KOPT-K1 (cell line): ENCODE data around the gene ARPIN.
"Not testable (repeated sequence)": the region's sequence is repeated elsewhere in the genome, so short reads cannot be mapped to it uniquely, and the experiment has no call there.

Experiments
- H3K27ac ChIP-seq: fragments of 200-600 bp; sonication (generic); 2 replicates; pipeline ENCODE4 v1.5.1; 2016; ENCODE audit warnings: antibody characterized with exemption, mild to moderate bottlenecking, low read depth, low read length; ENCODE audit not compliant: poor library complexity, severe bottlenecking
- H3K36me3 ChIP-seq: fragments of 200-600 bp; sonication (generic); 2 replicates; pipeline ENCODE4 v1.5.1; 2017; ENCODE audit warnings: antibody characterized with exemption, mild to moderate bottlenecking, low read length, moderate library complexity; ENCODE audit not compliant: insufficient read depth
- H3K9me3 ChIP-seq: fragments of 200-600 bp; sonication (generic); 2 replicates; pipeline ENCODE4 v1.5.1; 2017; ENCODE audit warnings: antibody characterized with exemption, low read length, mild to moderate bottlenecking; ENCODE audit not compliant: insufficient read depth, poor library complexity, severe bottlenecking

ARPIN gene

DNA sequence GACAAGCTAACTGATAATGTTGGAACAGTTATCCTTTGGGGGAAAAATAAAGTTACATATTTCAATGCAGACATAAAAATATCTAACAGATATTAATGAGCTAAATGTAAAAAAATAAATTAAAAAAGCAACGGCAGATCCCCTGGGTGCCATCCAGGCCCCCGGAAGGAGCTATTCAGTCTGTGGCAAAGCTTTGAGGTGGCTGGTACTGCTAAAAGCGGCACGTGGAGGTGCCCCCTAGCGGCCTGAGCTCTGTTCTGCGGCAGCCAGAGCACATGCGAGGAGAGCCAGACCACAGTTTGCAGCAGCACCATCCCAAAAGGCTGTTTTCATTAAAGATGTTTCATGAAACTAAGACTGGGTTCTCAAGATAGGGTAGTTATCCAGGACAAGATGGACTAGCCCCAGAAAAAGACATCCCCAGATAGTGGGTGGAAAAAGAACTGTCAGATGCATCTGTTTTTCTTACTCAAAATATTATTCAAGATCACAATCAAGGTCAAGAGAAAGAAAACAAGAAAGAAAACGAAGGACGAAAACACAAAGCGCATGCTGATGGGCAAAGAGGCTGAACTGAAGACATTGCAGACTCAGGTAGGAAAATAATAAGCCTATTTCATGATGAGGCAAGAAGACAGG is 37.7 kb downstream of the ARPIN start:
- no peaks in the 10 kb centered on the region for H3K9me3 ChIP-seq
- H3K27ac ChIP-seq = no peak overlapping the region
- H3K36me3 ChIP-seq = peaks cover 51% of the 10 kb centered on the region

DNA sequence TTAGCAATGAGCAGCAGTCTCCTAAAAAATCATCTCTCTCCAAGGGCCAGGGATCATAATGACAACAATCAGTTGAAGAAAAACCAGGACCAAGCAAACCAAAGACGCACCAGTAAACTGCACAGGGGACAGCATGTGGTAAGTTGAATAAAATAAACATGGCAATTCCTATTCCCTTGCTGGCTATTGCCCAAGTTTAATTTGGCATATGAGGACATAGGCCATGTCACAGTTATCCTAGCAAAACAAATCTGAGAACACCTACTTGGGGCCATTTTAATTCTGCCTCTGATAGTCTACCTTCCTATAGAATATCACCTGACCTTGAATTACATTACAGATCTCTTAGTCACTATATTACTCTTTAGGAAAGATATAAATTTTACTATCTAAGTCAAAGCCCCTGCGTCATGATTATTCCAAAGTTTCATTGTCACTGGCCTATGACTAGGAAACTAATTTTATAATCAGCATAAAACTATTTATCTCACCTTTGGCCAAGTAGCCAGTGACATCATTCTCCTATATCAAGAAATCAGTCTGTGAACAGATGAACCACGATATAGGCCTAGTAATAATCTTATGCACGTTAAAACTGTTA is 42.0 kb downstream of the ARPIN start:
- Histone ChIP-seq H3K9me3 (no peaks in the 10 kb centered on the region), H3K36me3 (peaks cover 25% of the 10 kb centered on the region; the same call in 1 of the 2 replicates), H3K27ac (no peak overlapping the region)

DNA sequence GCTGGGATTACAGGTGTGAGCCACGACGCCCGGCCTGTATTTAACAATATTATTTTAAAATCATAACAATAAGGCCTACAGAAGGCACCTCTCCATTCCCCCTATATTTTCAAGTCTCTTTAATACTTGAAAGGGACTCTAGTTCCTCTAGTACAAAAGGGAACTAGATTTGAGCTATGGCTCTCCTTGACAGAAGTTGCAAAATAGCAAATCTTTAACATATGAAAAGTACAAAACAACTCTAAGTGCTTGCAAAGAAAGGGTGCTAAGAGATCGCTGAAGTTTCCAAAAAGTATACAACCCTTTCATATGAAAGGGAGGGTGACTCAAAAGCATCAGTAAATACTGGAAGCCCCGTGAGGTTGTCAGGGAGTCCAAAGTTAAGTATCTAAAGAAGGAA is 42.7 kb downstream of the ARPIN start:
- Histone ChIP-seq H3K9me3 (no peaks in the 10 kb centered on the region), H3K27ac (no peak overlapping the region), H3K36me3 (peaks cover 22% of the 10 kb centered on the region; the same call in 1 of the 2 replicates)

DNA sequence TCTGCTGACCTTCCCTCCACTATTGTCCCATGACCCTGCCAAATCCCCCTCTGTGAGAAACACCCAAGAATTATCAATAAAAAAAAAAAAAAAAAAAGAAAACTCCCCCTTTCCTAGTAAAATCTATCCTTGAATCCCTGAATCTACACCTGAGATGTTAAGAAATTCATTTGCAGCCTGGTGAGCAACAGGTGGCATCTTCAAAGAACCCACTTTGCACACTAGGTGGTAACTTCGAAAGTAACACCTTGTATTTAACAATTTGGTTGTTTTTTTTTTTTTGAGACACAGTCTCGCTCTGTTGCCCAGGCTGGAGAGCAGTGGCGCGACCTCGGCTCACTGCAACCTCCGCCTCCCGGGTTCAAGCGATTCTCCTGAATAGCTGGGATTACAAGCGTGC is 43.3 kb downstream of the ARPIN start:
- not testable (repeated sequence) for H3K9me3 ChIP-seq, H3K27ac ChIP-seq
- H3K36me3 ChIP-seq = peaks cover 22% of the 10 kb centered on the region; the same call in 1 of the 2 replicates

DNA sequence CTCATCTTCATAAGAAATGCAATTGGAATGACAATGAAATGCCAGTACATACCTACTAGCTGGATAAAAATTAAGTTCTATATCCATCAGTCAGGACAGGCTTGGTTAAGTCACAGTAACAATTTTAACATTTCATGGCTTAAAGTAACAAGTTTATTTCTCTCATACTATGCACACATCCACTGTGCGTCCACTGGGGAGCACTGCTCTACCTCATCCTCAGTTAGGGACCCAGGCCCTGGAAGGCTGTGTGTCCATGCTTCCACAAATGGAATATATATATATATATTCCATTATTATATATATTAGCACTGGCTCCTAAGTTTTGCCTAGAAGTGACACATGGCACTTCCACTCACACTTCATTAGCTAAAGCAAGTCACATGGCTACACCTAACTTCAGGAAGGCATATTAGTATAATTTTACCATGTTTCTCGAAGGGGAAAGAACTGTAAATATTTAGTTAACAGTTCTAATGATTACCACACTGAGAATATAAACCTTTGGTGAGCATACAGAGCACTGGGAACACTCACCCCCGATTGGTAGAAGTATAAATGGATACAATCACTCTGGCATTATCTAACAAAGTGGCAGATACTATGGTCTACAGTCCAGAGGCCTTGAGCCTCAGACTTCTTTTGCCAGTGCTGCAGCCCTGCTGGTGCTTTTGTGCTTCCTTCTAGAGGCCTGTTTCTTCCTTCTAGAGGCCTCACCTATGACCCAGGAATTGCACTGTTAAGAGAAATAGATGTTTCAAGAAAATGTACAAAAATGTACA is 47.6 kb downstream of the ARPIN start:
- no peaks in the 10 kb centered on the region for H3K9me3 ChIP-seq
- H3K36me3 ChIP-seq = peaks cover 30% of the 10 kb centered on the region; the same call in 1 of the 2 replicates
- H3K27ac ChIP-seq = no peak overlapping the region

DNA sequence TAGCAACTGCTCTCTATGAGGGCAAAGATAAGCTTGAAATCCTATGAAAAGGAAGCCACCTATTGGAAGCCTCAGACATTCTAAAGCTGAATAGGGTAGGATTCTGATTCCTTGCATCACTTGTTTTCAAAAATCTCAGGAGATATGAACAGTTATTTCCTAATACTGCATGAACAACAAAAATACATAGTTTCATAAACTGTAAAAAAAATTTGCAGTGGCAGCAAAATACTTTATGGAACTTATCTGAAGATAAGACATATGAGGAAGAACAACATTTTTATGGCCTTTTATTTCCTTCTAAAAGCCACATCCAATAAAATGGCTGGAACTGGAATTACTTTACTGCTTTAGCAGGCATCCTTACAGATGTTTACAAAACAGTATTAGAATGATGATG is 48.8 kb downstream of the ARPIN start:
- no peak overlapping the region for H3K27ac ChIP-seq
- no peaks in the 10 kb centered on the region for H3K9me3 ChIP-seq
- H3K36me3 ChIP-seq = peaks cover 30% of the 10 kb centered on the region; the same call in 1 of the 2 replicates

DNA sequence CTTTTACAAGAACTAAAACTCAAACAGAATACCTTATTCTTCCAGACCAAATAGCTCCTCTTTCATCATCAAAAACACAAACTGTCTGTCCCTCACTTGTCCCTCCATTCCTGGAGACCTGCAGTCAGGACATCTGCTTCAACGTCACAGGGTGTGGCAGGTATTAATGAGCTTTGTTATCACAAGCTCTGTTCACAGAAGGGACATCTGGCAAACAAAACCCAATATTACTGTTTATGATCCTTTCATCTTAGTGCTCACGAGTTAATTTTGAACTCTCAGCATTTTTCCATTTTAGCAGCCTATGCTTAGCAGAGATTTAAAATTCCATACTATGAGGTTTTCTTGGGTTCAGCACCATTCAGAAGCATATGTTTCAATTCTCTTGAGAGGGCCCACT is 51.9 kb downstream of the ARPIN start:
- H3K36me3 ChIP-seq = peaks cover 34% of the 10 kb centered on the region; the same call in 1 of the 2 replicates
- H3K27ac ChIP-seq = no peak overlapping the region
- no peaks in the 10 kb centered on the region for H3K9me3 ChIP-seq

DNA sequence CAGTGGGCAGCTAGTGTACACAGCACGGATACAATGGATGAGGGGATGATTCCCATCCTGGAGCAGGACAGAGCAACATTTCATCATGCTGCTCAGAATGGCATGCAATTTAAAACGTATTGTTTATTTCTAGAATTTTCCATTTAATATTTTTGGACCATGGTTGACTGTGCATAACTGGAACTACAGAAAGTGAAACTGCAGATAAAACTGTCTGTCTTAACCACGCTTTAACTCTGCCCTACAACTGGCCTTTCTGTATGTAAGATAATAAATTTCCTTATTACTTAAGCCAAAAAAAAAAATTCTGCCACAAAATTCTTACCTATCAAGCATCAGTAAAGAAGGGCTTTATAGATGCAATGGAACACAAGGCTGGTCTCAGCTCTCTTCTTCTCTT is 52.3 kb downstream of the ARPIN start:
- Histone ChIP-seq H3K36me3 (peaks cover 35% of the 10 kb centered on the region; the same call in 1 of the 2 replicates), H3K27ac (no peak overlapping the region), H3K9me3 (no peaks in the 10 kb centered on the region)

DNA sequence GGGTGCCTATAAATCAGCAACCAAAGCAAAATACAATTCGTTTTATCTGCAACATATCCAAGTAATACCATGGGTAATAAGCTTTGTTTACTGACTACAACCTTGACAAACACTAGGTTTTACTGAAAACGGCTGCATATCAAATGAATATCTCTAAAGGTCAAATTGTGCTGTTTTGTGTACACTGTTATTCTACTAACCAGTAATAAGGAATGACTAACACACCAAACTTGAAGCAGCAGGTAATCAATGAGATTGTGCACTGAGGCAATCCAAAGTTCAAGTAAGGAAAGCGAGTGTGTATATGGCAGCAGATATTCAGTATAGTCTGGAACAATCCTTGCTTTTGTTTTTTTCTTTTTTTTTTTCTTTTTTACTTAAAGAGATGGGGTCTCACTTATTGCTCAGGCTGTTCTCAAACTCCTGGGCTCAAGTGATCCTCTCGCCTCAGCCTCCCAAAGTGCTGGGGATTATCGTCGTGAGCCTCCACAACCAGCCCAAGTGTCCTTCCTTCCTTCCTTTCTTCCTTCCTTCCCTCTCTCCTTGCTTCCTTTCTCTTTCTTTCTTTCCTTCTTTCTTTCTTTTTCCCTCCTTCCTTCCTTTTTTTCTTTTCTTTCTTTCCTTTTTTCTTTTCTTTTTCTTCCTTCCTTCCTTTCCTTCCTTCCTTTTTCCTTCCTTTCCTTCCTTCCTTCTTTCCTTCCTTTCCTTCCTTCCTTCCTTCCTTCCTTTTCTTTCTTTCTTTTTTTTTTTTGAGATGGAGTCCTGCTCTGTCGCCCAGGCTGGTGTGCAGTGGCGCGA is 53.9 kb downstream of the ARPIN start:
- H3K9me3 ChIP-seq = no peaks in the 10 kb centered on the region
- H3K27ac ChIP-seq = no peak overlapping the region
- peaks cover 35% of the 10 kb centered on the region; the same call in 1 of the 2 replicates for H3K36me3 ChIP-seq

DNA sequence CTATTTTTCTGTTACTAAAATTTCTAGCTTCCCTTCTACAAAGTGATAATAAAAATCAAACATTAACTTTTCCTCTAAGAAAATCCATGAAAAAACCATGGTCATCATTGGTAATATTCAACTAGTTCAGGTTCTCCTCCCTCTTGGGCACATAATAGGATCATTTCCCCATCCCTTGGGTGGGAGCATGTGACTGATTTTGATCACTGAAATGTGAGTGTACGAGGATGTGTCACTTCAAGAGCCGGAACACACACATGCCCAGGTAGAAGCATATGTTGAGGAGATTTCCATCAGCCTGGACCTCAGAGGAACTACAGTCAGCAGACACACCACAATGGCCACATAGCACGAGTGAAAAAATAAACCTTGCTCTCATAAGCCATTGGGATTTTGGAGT is 55.1 kb downstream of the ARPIN start:
- Histone ChIP-seq H3K36me3 (peaks cover 30% of the 10 kb centered on the region; the same call in 1 of the 2 replicates), H3K27ac (no peak overlapping the region), H3K9me3 (no peaks in the 10 kb centered on the region)

DNA sequence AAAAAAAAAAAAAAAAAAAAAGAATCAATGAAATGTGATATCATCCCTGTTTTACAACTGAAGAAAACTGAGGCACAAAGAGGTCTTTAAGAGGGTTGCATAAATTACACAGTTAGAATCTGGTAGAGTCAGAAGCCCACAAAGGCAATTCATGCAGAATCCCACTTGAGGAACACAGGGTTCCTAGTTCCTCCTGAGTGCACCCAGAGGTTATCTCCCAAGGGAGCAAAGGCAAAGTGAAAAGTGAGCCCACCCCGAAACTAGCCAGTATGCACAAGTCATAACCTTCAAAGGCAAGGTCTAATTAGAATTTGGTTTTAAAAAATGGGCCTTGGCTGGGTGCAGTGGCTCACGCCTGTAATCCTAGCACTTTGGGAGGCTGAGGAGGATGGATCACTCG is 56.8 kb downstream of the ARPIN start:
- H3K27ac ChIP-seq = no peak overlapping the region
- H3K9me3 ChIP-seq = no peaks in the 10 kb centered on the region
- peaks cover 28% of the 10 kb centered on the region; the same call in 1 of the 2 replicates for H3K36me3 ChIP-seq

DNA sequence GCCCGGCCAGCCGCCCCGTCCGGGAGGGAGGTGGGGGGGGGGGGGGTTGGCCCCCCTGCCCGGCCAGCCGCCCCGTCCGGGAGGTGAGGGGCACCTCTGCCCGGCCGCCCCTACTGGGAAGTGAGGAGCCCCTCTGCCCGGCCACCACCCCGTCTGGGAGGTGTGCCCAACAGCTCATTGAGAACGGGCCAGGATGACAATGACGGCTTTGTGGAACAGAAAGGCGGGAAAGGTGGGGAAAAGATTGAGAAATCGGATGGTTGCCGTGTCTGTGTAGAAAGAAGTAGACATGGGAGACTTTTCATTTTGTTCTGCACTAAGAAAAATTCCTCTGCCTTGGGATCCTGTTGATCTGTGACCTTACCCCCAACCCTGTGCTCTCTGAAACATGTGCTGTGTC is 57.9 kb downstream of the ARPIN start:
- H3K36me3 ChIP-seq = peaks cover 17% of the 10 kb centered on the region; the same call in 1 of the 2 replicates
- H3K9me3 ChIP-seq, H3K27ac ChIP-seq: not testable (repeated sequence)

DNA sequence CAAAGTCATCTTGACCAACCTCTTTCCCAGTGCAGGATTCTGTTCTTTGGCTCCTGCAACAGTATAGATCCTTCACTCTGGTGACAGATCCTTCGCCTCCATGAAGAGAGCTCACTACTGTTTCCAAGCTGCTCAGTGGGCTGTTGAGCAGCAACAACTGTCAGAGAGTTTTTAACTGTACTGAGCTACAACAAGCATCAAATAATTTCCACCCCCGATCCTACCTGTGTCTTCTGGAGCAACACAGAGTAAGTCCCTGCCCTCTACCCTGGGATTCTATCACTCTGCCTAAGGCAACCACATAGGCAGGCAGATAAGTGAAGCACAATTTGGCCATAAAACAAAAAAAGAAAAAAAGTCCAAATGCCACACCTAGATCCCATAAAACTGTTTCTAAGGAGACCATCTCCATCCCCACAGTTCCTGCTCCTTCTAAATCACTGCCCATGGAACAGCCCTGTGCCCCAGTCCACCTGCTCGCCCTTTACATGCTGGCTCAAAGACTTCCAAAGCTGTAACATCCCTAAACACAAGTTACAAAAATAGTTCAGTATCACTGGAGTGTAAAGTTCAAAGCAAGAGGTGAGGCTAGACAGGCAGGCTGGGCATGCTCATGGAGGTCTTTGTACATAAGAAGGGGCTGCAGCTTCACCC is 60.3 kb downstream of the ARPIN start:
- no peak overlapping the region for H3K27ac ChIP-seq
- no peaks in the 10 kb centered on the region for H3K9me3 ChIP-seq
- H3K36me3 ChIP-seq = peaks cover 16% of the 10 kb centered on the region; the same call in 1 of the 2 replicates

DNA sequence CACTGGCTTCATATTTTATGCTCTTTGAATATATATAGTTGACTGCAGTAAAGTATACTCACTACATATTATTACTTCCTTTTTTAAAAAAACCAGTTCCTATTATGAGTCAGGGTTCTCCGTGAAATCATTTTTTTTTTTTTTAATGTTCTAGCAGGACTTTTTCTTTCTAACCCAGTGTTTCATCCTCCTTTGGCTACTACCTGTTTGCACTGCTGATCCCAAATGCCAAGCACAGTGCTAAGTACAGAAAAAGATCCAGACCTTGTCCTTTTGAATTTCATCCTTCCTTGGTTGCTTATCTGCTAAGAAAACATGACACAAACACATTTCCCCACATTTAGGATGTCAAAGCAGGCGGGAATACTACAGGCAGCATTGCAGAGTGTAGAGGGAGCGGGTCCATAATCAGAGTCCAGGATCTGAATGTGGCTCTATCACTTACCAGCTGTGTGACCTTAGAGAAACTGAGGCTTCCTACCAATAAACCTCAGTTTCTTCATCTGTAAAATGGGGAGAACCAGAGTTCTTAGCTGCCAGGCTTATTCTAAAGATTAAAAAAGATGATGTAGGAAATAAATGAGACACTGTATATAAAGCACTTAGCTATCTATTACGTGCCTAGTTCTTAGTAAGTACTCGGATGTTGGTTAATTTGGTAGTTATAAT is 60.9 kb downstream of the ARPIN start:
- no peak overlapping the region for H3K27ac ChIP-seq
- H3K36me3 ChIP-seq = peaks cover 16% of the 10 kb centered on the region; the same call in 1 of the 2 replicates
- no peaks in the 10 kb centered on the region for H3K9me3 ChIP-seq
